ENCODE measurements around the gene SERPINB1. TPM values are rescaled to one million over a fixed set of nuclear protein-coding genes. Genes with fewer than 3 reads are reported as not detected.

The SERPINB1 gene
- total and polyA plus RNA-seq, 9 donors, result 13.5 to 57.0 (median 27.7) TPM

GRCh38 chr6:2794171-2794730 is 47.4 kb downstream of the SERPINB1 start:
- peaks cover 1% of the 10 kb centered on the region for H3K4me1 ChIP-seq (ENCODE audit: insufficient read depth)
- H3K36me3 ChIP-seq, result no peaks in the 10 kb centered on the region
- H3K9me3 ChIP-seq, result no peaks in the 10 kb centered on the region
- WGBS, 3 donors, result 89 to 91% (median 89%) methylated on average over 5 of the region's 5 CpGs
- no peaks in the 10 kb centered on the region for H3K27me3 ChIP-seq
- intact Hi-C loops (cut with DNase I), result loop anchor here in 2 of 4 donors (5.0 kb wide), 1 partner anchor 138 kb away; no protein-coding TSS in a partner anchor
- no peak for DNase-seq
- H3K27ac ChIP-seq, result no peak overlapping the region
- no peak overlapping the region for H3K4me3 ChIP-seq
- TF ChIP-seq, protein P1, sequence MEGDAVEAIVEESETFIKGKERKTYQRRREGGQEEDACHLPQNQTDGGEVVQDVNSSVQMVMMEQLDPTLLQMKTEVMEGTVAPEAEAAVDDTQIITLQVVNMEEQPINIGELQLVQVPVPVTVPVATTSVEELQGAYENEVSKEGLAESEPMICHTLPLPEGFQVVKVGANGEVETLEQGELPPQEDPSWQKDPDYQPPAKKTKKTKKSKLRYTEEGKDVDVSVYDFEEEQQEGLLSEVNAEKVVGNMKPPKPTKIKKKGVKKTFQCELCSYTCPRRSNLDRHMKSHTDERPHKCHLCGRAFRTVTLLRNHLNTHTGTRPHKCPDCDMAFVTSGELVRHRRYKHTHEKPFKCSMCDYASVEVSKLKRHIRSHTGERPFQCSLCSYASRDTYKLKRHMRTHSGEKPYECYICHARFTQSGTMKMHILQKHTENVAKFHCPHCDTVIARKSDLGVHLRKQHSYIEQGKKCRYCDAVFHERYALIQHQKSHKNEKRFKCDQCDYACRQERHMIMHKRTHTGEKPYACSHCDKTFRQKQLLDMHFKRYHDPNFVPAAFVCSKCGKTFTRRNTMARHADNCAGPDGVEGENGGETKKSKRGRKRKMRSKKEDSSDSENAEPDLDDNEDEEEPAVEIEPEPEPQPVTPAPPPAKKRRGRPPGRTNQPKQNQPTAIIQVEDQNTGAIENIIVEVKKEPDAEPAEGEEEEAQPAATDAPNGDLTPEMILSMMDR (IDR thresholded peaks at IDR 0.05), result no peak
- TF ChIP-seq EP300 (IDR thresholded peaks at IDR 0.05), result no peak
- TF ChIP-seq POLR2A (IDR thresholded peaks at IDR 0.05), result no peak

GRCh38 chr6:2793534-2794151 is 48.0 kb downstream of the SERPINB1 start:
- DNase-seq, result no peak

GRCh38 chr6:2792330-2793110 is 49.1 kb downstream of the SERPINB1 start:
- Histone ChIP-seq H3K27me3 (no peaks in the 10 kb centered on the region), H3K27ac (no peak overlapping the region), H3K4me1 (ENCODE audit: insufficient read depth) (peaks cover 1% of the 10 kb centered on the region), H3K9me3 (no peaks in the 10 kb centered on the region), H3K36me3 (no peaks in the 10 kb centered on the region), H3K4me3 (no peak overlapping the region)
- DNase-seq, result no peak
- WGBS, 3 donors, result 91 to 94% (median 94%) methylated on average over 17 of the region's 17 CpGs
- intact Hi-C loops (cut with DNase I), result loop anchor here in 2 of 4 donors (5.0 kb wide), 1 partner anchor 140 kb away; no protein-coding TSS in a partner anchor
- no peak for TF ChIP-seq POLR2A (IDR thresholded peaks at IDR 0.05)
- no peak for TF ChIP-seq EP300 (IDR thresholded peaks at IDR 0.05)
- TF ChIP-seq, protein P1 (IDR thresholded peaks at IDR 0.05), result no peak

More at GRCh38 chr6:2793534-2794151, 48.0 kb downstream of the SERPINB1 start:
- Histone ChIP-seq H3K27ac (no peak overlapping the region), H3K9me3 (no peaks in the 10 kb centered on the region), H3K36me3 (no peaks in the 10 kb centered on the region), H3K4me1 (ENCODE audit: insufficient read depth) (peaks cover 1% of the 10 kb centered on the region), H3K27me3 (no peaks in the 10 kb centered on the region), H3K4me3 (no peak overlapping the region)
- 66 to 69% (median 67%) methylated on average over 9 of the region's 9 CpGs for WGBS, 3 donors
- intact Hi-C loops (cut with DNase I), result loop anchor here in 2 of 4 donors (5.0 kb wide), 1 partner anchor 139 kb away; no protein-coding TSS in a partner anchor
- TF ChIP-seq EP300 (IDR thresholded peaks at IDR 0.05) (no peak), POLR2A (IDR thresholded peaks at IDR 0.05) (no peak)
- TF ChIP-seq, protein P1 (IDR thresholded peaks at IDR 0.05), result no peak

DNA sequence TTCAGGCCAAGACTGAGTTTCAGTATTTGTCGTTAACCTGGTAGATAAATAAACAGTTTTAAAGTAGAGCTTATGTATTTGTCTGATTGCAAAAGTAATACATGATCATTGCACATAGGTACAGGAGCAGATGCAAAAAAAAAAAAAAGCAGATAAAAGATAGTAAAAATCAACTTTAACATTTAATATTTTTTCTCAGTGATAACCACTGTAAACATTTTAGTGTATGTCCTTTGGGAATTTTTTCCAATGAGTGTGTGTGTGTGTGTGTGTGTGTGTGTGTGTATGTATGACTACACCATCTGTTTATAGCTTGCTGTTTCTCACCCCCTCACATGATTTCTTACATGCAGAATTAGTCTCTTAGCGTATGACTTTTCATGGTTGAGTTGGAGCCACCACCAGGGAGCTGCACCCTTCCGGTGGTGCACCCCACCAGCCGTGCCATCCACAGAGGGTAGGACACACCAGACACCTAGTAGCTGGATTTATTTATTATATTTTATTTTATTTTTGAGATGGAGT is 50.2 kb downstream of the SERPINB1 start:
- H3K36me3 ChIP-seq, result no peaks in the 10 kb centered on the region
- intact Hi-C loops (cut with DNase I), result loop anchor here in 2 of 4 donors (5.0 kb wide), 1 partner anchor 141 kb away; no protein-coding TSS in a partner anchor
- H3K9me3 ChIP-seq, result no peaks in the 10 kb centered on the region
- no peaks in the 10 kb centered on the region for H3K27me3 ChIP-seq
- H3K4me1 ChIP-seq (ENCODE audit: insufficient read depth), result peaks cover 1% of the 10 kb centered on the region
- H3K27ac ChIP-seq, result no peak overlapping the region
- 65 to 66% (median 66%) methylated on average over 4 of the region's 4 CpGs for WGBS, 3 donors
- no peak for DNase-seq
- TF ChIP-seq POLR2A (IDR thresholded peaks at IDR 0.05) (no peak), EP300 (IDR thresholded peaks at IDR 0.05) (no peak)
- TF ChIP-seq, protein P1 (IDR thresholded peaks at IDR 0.05), result no peak
- no peak overlapping the region for H3K4me3 ChIP-seq
